ENCODE measurements around the gene ADAM15.

The ADAM15 gene

GRCh38 chr1:155064832-155065429, 13.8 kb downstream of the ADAM15 start:
- Histone ChIP-seq H3K79me2 (ENCODE audit: control insufficient read depth, insufficient read depth, low read length, unreplicated experiment) (no peaks in the 10 kb centered on the region), H3K4me3 (ENCODE audit: low read depth, low read length) (peak overlapping the region; percentile 88; the same call in 1 of the 2 replicates), H3K36me3 (ENCODE audit: insufficient read depth, low read length) (no peaks in the 10 kb centered on the region), H3K27me3 (ENCODE audit: insufficient read depth, low read length) (no peaks in the 10 kb centered on the region), H2AFZ (ENCODE audit: low read length, unreplicated experiment) (no peak overlapping the region), H3K4me1 (ENCODE audit: control insufficient read depth, insufficient read depth, low read length, unreplicated experiment) (peaks cover 8% of the 10 kb centered on the region), H3K27ac (ENCODE audit: low read depth, low read length) (no peak overlapping the region)

- no peaks in the 10 kb centered on the region for H3K36me3 ChIP-seq (ENCODE audit: insufficient read depth, low read length)
- no peak overlapping the region for H3K4me3 ChIP-seq (ENCODE audit: low read depth, low read length)
- peaks cover 13% of the 10 kb centered on the region for H3K4me1 ChIP-seq (ENCODE audit: control insufficient read depth, insufficient read depth, low read length, unreplicated experiment)
- H3K79me2 ChIP-seq (ENCODE audit: control insufficient read depth, insufficient read depth, low read length, unreplicated experiment): no peaks in the 10 kb centered on the region
- no peak overlapping the region for H3K27ac ChIP-seq (ENCODE audit: low read depth, low read length)
- no peak overlapping the region for H2AFZ ChIP-seq (ENCODE audit: low read length, unreplicated experiment)
- H3K27me3 ChIP-seq (ENCODE audit: insufficient read depth, low read length): no peaks in the 10 kb centered on the region
These were observed 15.7 kb downstream of the ADAM15 start for GRCh38 chr1:155066777-155067176.

- no peaks in the 10 kb centered on the region for H3K27me3 ChIP-seq (ENCODE audit: insufficient read depth, low read length)
- no peak overlapping the region for H3K27ac ChIP-seq (ENCODE audit: low read depth, low read length)
- H2AFZ ChIP-seq (ENCODE audit: low read length, unreplicated experiment): no peak overlapping the region
- H3K36me3 ChIP-seq (ENCODE audit: insufficient read depth, low read length): no peaks in the 10 kb centered on the region
- H3K4me1 ChIP-seq (ENCODE audit: control insufficient read depth, insufficient read depth, low read length, unreplicated experiment): peaks cover 10% of the 10 kb centered on the region
- H3K4me3 ChIP-seq (ENCODE audit: low read depth, low read length): no peak overlapping the region
- no peaks in the 10 kb centered on the region for H3K79me2 ChIP-seq (ENCODE audit: control insufficient read depth, insufficient read depth, low read length, unreplicated experiment)
These were observed 17.5 kb downstream of the ADAM15 start for GRCh38 chr1:155068599-155068998.

- H3K4me3 ChIP-seq (ENCODE audit: low read depth, low read length): no peak overlapping the region
These were observed 18.5 kb downstream of the ADAM15 start for GRCh38 chr1:155069551-155070157.

GRCh38 chr1:155070158-155070621, 19.1 kb downstream of the ADAM15 start:
- H3K4me1 ChIP-seq (ENCODE audit: control insufficient read depth, insufficient read depth, low read length, unreplicated experiment): peaks cover 10% of the 10 kb centered on the region
- H2AFZ ChIP-seq (ENCODE audit: low read length, unreplicated experiment): no peak overlapping the region
- H3K36me3 ChIP-seq (ENCODE audit: insufficient read depth, low read length): no peaks in the 10 kb centered on the region
- H3K4me3 ChIP-seq (ENCODE audit: low read depth, low read length): peak overlapping the region; percentile 60; the same call in 1 of the 2 replicates
- no peaks in the 10 kb centered on the region for H3K27me3 ChIP-seq (ENCODE audit: insufficient read depth, low read length)
- H3K79me2 ChIP-seq (ENCODE audit: control insufficient read depth, insufficient read depth, low read length, unreplicated experiment): no peaks in the 10 kb centered on the region
- H3K27ac ChIP-seq (ENCODE audit: low read depth, low read length): no peak overlapping the region

More at GRCh38 chr1:155069551-155070157, 18.5 kb downstream of the ADAM15 start:
- peaks cover 10% of the 10 kb centered on the region for H3K4me1 ChIP-seq (ENCODE audit: control insufficient read depth, insufficient read depth, low read length, unreplicated experiment)
- no peaks in the 10 kb centered on the region for H3K27me3 ChIP-seq (ENCODE audit: insufficient read depth, low read length)
- H3K79me2 ChIP-seq (ENCODE audit: control insufficient read depth, insufficient read depth, low read length, unreplicated experiment): no peaks in the 10 kb centered on the region
- H2AFZ ChIP-seq (ENCODE audit: low read length, unreplicated experiment): no peak overlapping the region
- H3K36me3 ChIP-seq (ENCODE audit: insufficient read depth, low read length): no peaks in the 10 kb centered on the region
- H3K27ac ChIP-seq (ENCODE audit: low read depth, low read length): no peak overlapping the region

- Histone ChIP-seq H3K79me2 (ENCODE audit: control insufficient read depth, insufficient read depth, low read length, unreplicated experiment) (no peaks in the 10 kb centered on the region), H2AFZ (ENCODE audit: low read length, unreplicated experiment) (no peak overlapping the region), H3K4me3 (ENCODE audit: low read depth, low read length) (peak overlapping the region; percentile 60), H3K27ac (ENCODE audit: low read depth, low read length) (no peak overlapping the region), H3K27me3 (ENCODE audit: insufficient read depth, low read length) (no peaks in the 10 kb centered on the region), H3K4me1 (ENCODE audit: control insufficient read depth, insufficient read depth, low read length, unreplicated experiment) (peaks cover 10% of the 10 kb centered on the region), H3K36me3 (ENCODE audit: insufficient read depth, low read length) (no peaks in the 10 kb centered on the region)
These were observed 19.8 kb downstream of the ADAM15 start for GRCh38 chr1:155070721-155071569.

- Histone ChIP-seq H3K79me2 (ENCODE audit: control insufficient read depth, insufficient read depth, low read length, unreplicated experiment) (no peaks in the 10 kb centered on the region), H3K27me3 (ENCODE audit: insufficient read depth, low read length) (no peaks in the 10 kb centered on the region), H3K36me3 (ENCODE audit: insufficient read depth, low read length) (no peaks in the 10 kb centered on the region), H2AFZ (ENCODE audit: low read length, unreplicated experiment) (no peak overlapping the region), H3K4me3 (ENCODE audit: low read depth, low read length) (peak overlapping the region; percentile 60; the same call in 1 of the 2 replicates), H3K27ac (ENCODE audit: low read depth, low read length) (no peak overlapping the region), H3K4me1 (ENCODE audit: control insufficient read depth, insufficient read depth, low read length, unreplicated experiment) (peaks cover 10% of the 10 kb centered on the region)
These were observed 20.6 kb downstream of the ADAM15 start for GRCh38 chr1:155071701-155072100.

GRCh38 chr1:155072531-155073289, 21.6 kb downstream of the ADAM15 start:
- Histone ChIP-seq H3K4me3 (ENCODE audit: low read depth, low read length) (no peak overlapping the region), H3K36me3 (ENCODE audit: insufficient read depth, low read length) (no peaks in the 10 kb centered on the region), H2AFZ (ENCODE audit: low read length, unreplicated experiment) (no peak overlapping the region), H3K79me2 (ENCODE audit: control insufficient read depth, insufficient read depth, low read length, unreplicated experiment) (no peaks in the 10 kb centered on the region), H3K4me1 (ENCODE audit: control insufficient read depth, insufficient read depth, low read length, unreplicated experiment) (peaks cover 11% of the 10 kb centered on the region), H3K27ac (ENCODE audit: low read depth, low read length) (no peak overlapping the region), H3K27me3 (ENCODE audit: insufficient read depth, low read length) (no peaks in the 10 kb centered on the region)

- Histone ChIP-seq H2AFZ (ENCODE audit: low read length, unreplicated experiment) (no peak overlapping the region), H3K4me3 (ENCODE audit: low read depth, low read length) (no peak overlapping the region), H3K79me2 (ENCODE audit: control insufficient read depth, insufficient read depth, low read length, unreplicated experiment) (no peaks in the 10 kb centered on the region), H3K4me1 (ENCODE audit: control insufficient read depth, insufficient read depth, low read length, unreplicated experiment) (peaks cover 20% of the 10 kb centered on the region), H3K27ac (ENCODE audit: low read depth, low read length) (no peak overlapping the region), H3K36me3 (ENCODE audit: insufficient read depth, low read length) (no peaks in the 10 kb centered on the region), H3K27me3 (ENCODE audit: insufficient read depth, low read length) (no peaks in the 10 kb centered on the region)
These were observed 22.5 kb downstream of the ADAM15 start for GRCh38 chr1:155073377-155074242.
